Vagina (tissue), 2 donors: ENCODE measurements around the gene ZNF253.

Experiments
- POLR2A ChIP-seq, 2 donors: fragments of 450-650 bp; IDR thresholded peaks; one replicate each; pipeline ENCODE4 v1.6.1; 2017; ENCODE audit warnings: antibody characterized with exemption in 2 of 2, mild to moderate bottlenecking in 2 of 2, moderate library complexity in 2 of 2
- TF ChIP-seq, protein P1 (sequence below), 3 experiments: fragments of 450-650 bp in 2 of 3; fragments of 200-600 bp in 1 of 3; sonication (generic) in 1 of 3; IDR thresholded peaks; one replicate each; pipeline ENCODE4 v1.5.1; 2017 to 2019; ENCODE audit warnings: antibody characterized with exemption in 3 of 3, mild to moderate bottlenecking in 2 of 3, moderate library complexity in 2 of 3

GRCh38 chr19:19858751-19859150, 6.9 kb upstream of the ZNF253 start:
- TF ChIP-seq, protein P1, sequence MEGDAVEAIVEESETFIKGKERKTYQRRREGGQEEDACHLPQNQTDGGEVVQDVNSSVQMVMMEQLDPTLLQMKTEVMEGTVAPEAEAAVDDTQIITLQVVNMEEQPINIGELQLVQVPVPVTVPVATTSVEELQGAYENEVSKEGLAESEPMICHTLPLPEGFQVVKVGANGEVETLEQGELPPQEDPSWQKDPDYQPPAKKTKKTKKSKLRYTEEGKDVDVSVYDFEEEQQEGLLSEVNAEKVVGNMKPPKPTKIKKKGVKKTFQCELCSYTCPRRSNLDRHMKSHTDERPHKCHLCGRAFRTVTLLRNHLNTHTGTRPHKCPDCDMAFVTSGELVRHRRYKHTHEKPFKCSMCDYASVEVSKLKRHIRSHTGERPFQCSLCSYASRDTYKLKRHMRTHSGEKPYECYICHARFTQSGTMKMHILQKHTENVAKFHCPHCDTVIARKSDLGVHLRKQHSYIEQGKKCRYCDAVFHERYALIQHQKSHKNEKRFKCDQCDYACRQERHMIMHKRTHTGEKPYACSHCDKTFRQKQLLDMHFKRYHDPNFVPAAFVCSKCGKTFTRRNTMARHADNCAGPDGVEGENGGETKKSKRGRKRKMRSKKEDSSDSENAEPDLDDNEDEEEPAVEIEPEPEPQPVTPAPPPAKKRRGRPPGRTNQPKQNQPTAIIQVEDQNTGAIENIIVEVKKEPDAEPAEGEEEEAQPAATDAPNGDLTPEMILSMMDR (IDR thresholded peaks at IDR 0.05), result no peak
- TF ChIP-seq POLR2A (IDR thresholded peaks at IDR 0.05), result no peak
